Activated B cell treated with CpG ODN at 0.5 μM for 24 hours (primary cell): ENCODE measurements around the gene UCN2. TPM values are rescaled to one million over a fixed set of nuclear protein-coding genes. Genes with fewer than 3 reads are reported as not detected.

Source experiments
- ATAC-seq: fragments of 200-7000 bp; cut with Tn5 transposase; one replicate; pipeline ENCODE4 v1.10.0; 2021; ENCODE audit warnings: low read depth, mild to moderate bottlenecking, moderate library complexity
- CTCF ChIA-PET: fragments of 350-600 bp; sonication (Branson Sonifier 250); formaldehyde crosslinking; loops from one replicate; lab custom pipeline; 2021; ENCODE audit warnings: antibody characterized with exemption; lab: Charles Lee
- POLR2A ChIA-PET: fragments of 350-600 bp; sonication (Branson Sonifier 250); formaldehyde crosslinking; loops from one replicate; lab custom pipeline; 2021; ENCODE audit warnings: antibody characterized with exemption; lab: Charles Lee
- DNase-seq: peaks from one replicate; pipeline ENCODE4 v3.0.0; 2022
- H3K27ac Mint-ChIP-seq: one replicate; pipeline ENCODE4 v1.8.0; 2020; ENCODE audit warnings: mixed read lengths
- H3K27me3 Mint-ChIP-seq: one replicate; pipeline ENCODE4 v1.8.0; 2021; ENCODE audit warnings: mixed read lengths
- H3K36me3 Mint-ChIP-seq: one replicate; pipeline ENCODE4 v1.8.0; 2021; ENCODE audit warnings: low read depth, mixed read lengths
- H3K4me1 Mint-ChIP-seq: one replicate; pipeline ENCODE4 v1.8.0; 2021; ENCODE audit warnings: mixed read lengths
- H3K4me3 Mint-ChIP-seq: one replicate; pipeline ENCODE4 v1.8.0; 2020; ENCODE audit warnings: mild to moderate bottlenecking, mixed read lengths
- H3K9me3 Mint-ChIP-seq: one replicate; pipeline ENCODE4 v1.8.0; 2020; ENCODE audit warnings: mixed read lengths
- intact Hi-C: fragments of 100-400 bp; cut with micrococcal nuclease; formaldehyde crosslinking; loops from one replicate; pipeline ENCODE4 v1.15.1; 2024
- total RNA-seq: library from RNA; stranded (reverse); gene quantifications from 2 replicates; pipeline ENCODE4 v1.2.3, GENCODE V29; 2022
- TF ChIP-seq, protein P1 (sequence below): fragments of 200-600 bp; IDR thresholded peaks from one replicate; pipeline ENCODE4 v1.8.0; 2022; ENCODE audit warnings: antibody characterized with exemption, mild to moderate bottlenecking

Gene UCN2
- total RNA-seq, 1 donor from 2014 or later: not detected

- Mint-ChIP-seq H3K4me3 (no peak overlapping the region), H3K36me3 (no peaks in the 10 kb centered on the region), H3K4me1 (no peaks in the 10 kb centered on the region), H3K9me3 (no peaks in the 10 kb centered on the region), H3K27me3 (no peaks in the 10 kb centered on the region), H3K27ac (no peak overlapping the region)
- ChIA-PET CTCF (no interaction called here), POLR2A (no interaction called here)
- DNase-seq (no peak), ATAC-seq (no peak)
- intact Hi-C loops: no loop called here
- TF ChIP-seq, protein P1, sequence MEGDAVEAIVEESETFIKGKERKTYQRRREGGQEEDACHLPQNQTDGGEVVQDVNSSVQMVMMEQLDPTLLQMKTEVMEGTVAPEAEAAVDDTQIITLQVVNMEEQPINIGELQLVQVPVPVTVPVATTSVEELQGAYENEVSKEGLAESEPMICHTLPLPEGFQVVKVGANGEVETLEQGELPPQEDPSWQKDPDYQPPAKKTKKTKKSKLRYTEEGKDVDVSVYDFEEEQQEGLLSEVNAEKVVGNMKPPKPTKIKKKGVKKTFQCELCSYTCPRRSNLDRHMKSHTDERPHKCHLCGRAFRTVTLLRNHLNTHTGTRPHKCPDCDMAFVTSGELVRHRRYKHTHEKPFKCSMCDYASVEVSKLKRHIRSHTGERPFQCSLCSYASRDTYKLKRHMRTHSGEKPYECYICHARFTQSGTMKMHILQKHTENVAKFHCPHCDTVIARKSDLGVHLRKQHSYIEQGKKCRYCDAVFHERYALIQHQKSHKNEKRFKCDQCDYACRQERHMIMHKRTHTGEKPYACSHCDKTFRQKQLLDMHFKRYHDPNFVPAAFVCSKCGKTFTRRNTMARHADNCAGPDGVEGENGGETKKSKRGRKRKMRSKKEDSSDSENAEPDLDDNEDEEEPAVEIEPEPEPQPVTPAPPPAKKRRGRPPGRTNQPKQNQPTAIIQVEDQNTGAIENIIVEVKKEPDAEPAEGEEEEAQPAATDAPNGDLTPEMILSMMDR: no peak
Observed at GRCh38 chr3:48571938-48572337, 8.4 kb upstream of the UCN2 start.

- no peak for DNase-seq
- H3K27me3 Mint-ChIP-seq: no peaks in the 10 kb centered on the region
- intact Hi-C loops: no loop called here
- ChIA-PET POLR2A (no interaction called here), CTCF (no interaction called here)
- no peaks in the 10 kb centered on the region for H3K9me3 Mint-ChIP-seq
- TF ChIP-seq, protein P1: no peak
- H3K4me3 Mint-ChIP-seq: no peak overlapping the region
- H3K27ac Mint-ChIP-seq: no peak overlapping the region
- ATAC-seq: no peak
- no peaks in the 10 kb centered on the region for H3K36me3 Mint-ChIP-seq
- no peaks in the 10 kb centered on the region for H3K4me1 Mint-ChIP-seq
Observed at GRCh38 chr3:48569808-48570450, 6.3 kb upstream of the UCN2 start.

DNA sequence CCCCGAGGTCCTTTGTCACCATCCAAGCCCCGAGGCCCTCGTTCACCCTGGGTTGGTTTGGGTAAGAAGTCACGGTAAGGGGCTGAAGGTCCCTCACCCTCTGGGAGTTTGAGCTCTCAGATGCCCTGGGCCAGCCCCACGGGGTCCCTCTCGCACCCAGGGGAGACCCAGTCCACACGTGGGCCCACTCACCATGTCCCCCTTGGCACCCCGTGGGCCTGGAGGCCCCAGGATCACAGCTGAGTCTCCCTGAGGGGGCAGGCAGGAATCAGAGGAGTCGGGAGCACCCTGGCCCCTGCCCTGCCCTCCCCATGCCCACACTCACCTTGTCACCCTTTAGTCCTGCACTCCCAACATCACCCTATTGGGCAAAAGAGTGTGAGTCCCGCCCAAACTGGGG is 5.8 kb upstream of the UCN2 start:
- H3K27me3 Mint-ChIP-seq: no peaks in the 10 kb centered on the region
- intact Hi-C loops: no loop called here
- no peaks in the 10 kb centered on the region for H3K9me3 Mint-ChIP-seq
- H3K4me1 Mint-ChIP-seq: no peaks in the 10 kb centered on the region
- no peaks in the 10 kb centered on the region for H3K36me3 Mint-ChIP-seq
- POLR2A ChIA-PET: no interaction called here
- CTCF ChIA-PET: no interaction called here
- no peak for DNase-seq
- no peak overlapping the region for H3K4me3 Mint-ChIP-seq
- no peak overlapping the region for H3K27ac Mint-ChIP-seq
- TF ChIP-seq, protein P1: no peak
- no peak for ATAC-seq

DNA sequence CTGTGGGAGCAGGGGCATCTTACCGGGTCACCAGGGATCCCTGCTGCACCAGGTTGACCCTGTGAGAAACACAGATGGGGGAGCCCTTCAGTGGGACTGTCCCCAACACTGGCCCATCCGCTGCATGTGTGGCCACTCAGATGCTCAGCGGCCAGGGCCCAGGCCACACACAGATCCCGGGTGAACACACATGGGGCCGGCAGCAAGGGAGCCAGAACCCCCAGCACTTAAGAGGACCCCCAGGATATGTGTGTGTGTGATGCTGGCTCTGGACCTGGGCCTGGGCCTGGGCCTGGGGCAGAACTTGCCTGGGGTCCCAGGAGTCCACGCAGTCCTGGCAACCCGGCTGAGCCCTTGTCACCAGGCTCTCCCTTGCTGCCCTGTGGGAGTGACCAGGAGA is 4.9 kb upstream of the UCN2 start:
- Mint-ChIP-seq H3K27me3 (no peaks in the 10 kb centered on the region), H3K9me3 (no peaks in the 10 kb centered on the region), H3K4me1 (no peaks in the 10 kb centered on the region), H3K4me3 (no peak overlapping the region), H3K36me3 (no peaks in the 10 kb centered on the region), H3K27ac (no peak overlapping the region)
- DNase-seq: no peak
- no peak for ATAC-seq
- ChIA-PET POLR2A (no interaction called here), CTCF (no interaction called here)
- intact Hi-C loops: no loop called here
- TF ChIP-seq, protein P1: no peak

DNA sequence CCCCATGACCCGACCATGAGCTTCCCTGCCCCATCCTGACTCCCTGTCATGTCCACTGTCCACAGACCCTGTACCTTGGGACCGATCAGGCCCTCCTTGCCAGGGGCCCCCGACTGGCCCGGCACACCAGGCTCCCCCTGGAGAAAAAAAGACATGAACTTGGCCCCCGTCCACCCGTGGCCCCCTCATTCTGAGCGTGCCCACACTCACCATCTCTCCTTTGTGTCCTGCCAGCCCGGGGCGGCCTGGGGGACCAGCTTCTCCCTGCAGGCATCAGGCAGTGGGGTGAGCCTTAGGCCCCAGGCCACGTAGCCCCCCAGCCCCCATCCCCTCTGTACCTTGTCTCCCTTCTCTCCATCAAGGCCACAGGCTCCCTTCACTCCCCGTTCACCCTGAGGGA is 3.9 kb upstream of the UCN2 start:
- ATAC-seq: no peak
- no peaks in the 10 kb centered on the region for H3K4me1 Mint-ChIP-seq
- TF ChIP-seq, protein P1: no peak
- no peaks in the 10 kb centered on the region for H3K36me3 Mint-ChIP-seq
- no peak for DNase-seq
- POLR2A ChIA-PET: no interaction called here
- no peaks in the 10 kb centered on the region for H3K9me3 Mint-ChIP-seq
- no peaks in the 10 kb centered on the region for H3K27me3 Mint-ChIP-seq
- no peak overlapping the region for H3K27ac Mint-ChIP-seq
- intact Hi-C loops: no loop called here
- CTCF ChIA-PET: no interaction called here
- H3K4me3 Mint-ChIP-seq: no peak overlapping the region
